Ishikawa (cell line): ENCODE data around the gene TPSG1.

ENCODE experiments used
- CEBPB ChIP-seq: IDR thresholded peaks from 2 replicates; pipeline ENCODE4 v1.6.1; 2012
- CREB1 ChIP-seq: IDR thresholded peaks from 2 replicates; pipeline ENCODE4 v1.6.1; 2012; ENCODE audit warnings: low read depth
- EGR1 ChIP-seq: IDR thresholded peaks from 2 replicates; pipeline ENCODE4 v1.6.1; 2012
- EP300 ChIP-seq: IDR thresholded peaks from 2 replicates; pipeline ENCODE4 v1.6.1; 2012; ENCODE audit warnings: borderline replicate concordance
- FOXM1 ChIP-seq: IDR thresholded peaks from 2 replicates; pipeline ENCODE4 v1.6.1; 2012; ENCODE audit warnings: low read depth, borderline replicate concordance
- MAX ChIP-seq: IDR thresholded peaks from 2 replicates; pipeline ENCODE4 v1.6.1; 2012
- NFIC ChIP-seq: IDR thresholded peaks from 2 replicates; pipeline ENCODE4 v1.6.1; 2012
- RAD21 ChIP-seq: IDR thresholded peaks from 2 replicates; pipeline ENCODE4 v1.6.1; 2012; ENCODE audit warnings: low read depth
- REST ChIP-seq: IDR thresholded peaks from 2 replicates; pipeline ENCODE4 v1.6.1; 2012; ENCODE audit warnings: low read depth, mild to moderate bottlenecking
- TAF1 ChIP-seq: IDR thresholded peaks from 2 replicates; pipeline ENCODE4 v1.6.1; 2012; ENCODE audit warnings: low read depth, mild to moderate bottlenecking
- TCF12 ChIP-seq: IDR thresholded peaks from 2 replicates; pipeline ENCODE4 v1.6.1; 2012; ENCODE audit warnings: low read depth
- TEAD4 ChIP-seq: IDR thresholded peaks from 2 replicates; pipeline ENCODE4 v1.6.1; 2012
- USF1 ChIP-seq: IDR thresholded peaks from 2 replicates; pipeline ENCODE4 v1.6.1; 2012
- YY1 ChIP-seq: IDR thresholded peaks from 2 replicates; pipeline ENCODE4 v1.6.1; 2012; ENCODE audit warnings: low read depth
- ZBTB7A ChIP-seq: IDR thresholded peaks from 2 replicates; pipeline ENCODE4 v1.6.1; 2012; ENCODE audit warnings: low read depth

The TPSG1 gene

GRCh38 chr16:1198671-1199346 is 26.3 kb downstream of the TPSG1 start:
- TF ChIP-seq YY1 = 0 out of 2 replicates have a peak, but pooled peaks have one; percentile 12

DNA sequence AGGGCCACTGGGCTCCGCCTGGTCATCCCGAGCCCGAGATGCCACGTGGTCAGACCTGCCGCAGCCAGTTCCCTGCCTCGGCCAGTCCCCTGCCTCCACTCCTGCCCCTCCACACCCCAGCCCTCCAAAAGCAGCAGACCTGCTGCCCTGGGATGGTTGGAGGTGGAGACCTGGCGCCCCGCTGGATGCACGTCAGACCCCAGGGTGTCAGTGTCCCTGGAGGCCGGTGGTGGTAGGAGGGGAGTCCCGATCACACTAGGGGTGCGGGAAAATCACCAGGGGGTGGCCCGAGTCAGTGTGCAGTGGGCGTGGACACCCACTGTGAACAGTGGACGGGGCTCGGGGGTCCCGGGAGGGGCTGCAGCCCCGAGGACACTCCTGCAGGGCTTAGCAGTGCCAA is 26.9 kb downstream of the TPSG1 start:
- TF ChIP-seq RAD21 (no peak), FOXM1 (no peak)

- TF ChIP-seq NFIC (no peak), TEAD4 (no peak), YY1 (no peak), CREB1 (no peak), MAX (no peak), TCF12 (no peak)
Measured at GRCh38 chr16:1197237-1197866, 27.7 kb downstream of the TPSG1 start.

- no peak for TF ChIP-seq EP300
- no peak for TF ChIP-seq YY1
- TF ChIP-seq TAF1 = no peak
- no peak for TF ChIP-seq EGR1
- TF ChIP-seq USF1 = no peak
- TF ChIP-seq MAX = no peak
- TF ChIP-seq CEBPB = no peak
- no peak for TF ChIP-seq TCF12
- TF ChIP-seq FOXM1 = no peak
- TF ChIP-seq NFIC = no peak
Measured at GRCh38 chr16:1196494-1196893, 28.6 kb downstream of the TPSG1 start.

GRCh38 chr16:1195393-1195666 is 29.7 kb downstream of the TPSG1 start:
- TF ChIP-seq ZBTB7A = no peak
- TF ChIP-seq FOXM1 = no peak
- TF ChIP-seq CEBPB = no peak
- TF ChIP-seq TAF1 = no peak
- TF ChIP-seq MAX = no peak
- no peak for TF ChIP-seq RAD21
- TF ChIP-seq YY1 = no peak
- no peak for TF ChIP-seq NFIC
- TF ChIP-seq REST = no peak
- no peak for TF ChIP-seq EGR1
- TF ChIP-seq USF1 = no peak
- no peak for TF ChIP-seq TCF12
- no peak for TF ChIP-seq TEAD4
- TF ChIP-seq CREB1 = no peak
- no peak for TF ChIP-seq EP300

GRCh38 chr16:1194665-1195392 is 30.2 kb downstream of the TPSG1 start:
- TF ChIP-seq EGR1 = no peak
- no peak for TF ChIP-seq CREB1
- TF ChIP-seq RAD21 = peak; percentile 73

DNA sequence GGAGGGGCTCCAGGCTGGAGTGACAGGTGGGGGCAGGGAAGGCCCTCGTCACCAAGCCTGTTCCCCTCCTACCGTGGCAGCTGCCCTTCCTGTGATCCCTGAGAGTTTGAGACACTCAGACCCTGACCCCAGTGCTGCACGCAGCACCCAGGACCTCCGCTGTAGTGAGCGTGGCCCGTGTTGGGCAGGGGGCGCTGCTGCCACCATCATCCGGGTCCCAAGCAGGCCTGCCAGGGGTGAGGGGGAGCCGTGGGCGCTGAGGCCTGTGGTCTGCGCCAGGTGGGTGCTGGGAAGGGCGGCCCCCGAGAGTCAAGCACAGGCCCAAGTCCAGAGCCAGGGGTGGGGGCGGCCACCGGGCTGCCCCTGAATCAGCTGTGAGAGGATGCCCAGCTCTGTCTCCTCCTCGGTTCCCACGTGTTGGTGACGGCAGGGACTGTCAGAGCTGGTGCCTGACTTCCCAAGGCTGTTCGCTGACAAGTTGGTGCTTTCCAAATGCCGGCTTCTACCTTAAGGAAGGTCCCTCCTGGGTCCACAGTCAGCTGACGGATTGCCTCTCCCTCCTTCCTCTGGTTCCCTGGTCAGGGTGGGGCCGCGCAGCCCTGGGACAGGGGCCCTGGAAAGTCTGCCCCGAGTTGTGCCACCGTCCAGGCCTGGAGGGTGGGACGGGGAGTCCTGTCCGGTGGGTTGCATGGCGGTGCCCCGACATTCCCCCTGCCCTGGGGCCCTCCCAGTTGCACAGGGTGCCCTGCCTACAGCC is 31.1 kb downstream of the TPSG1 start:
- TF ChIP-seq RAD21 = no peak
- no peak for TF ChIP-seq YY1
- no peak for TF ChIP-seq USF1
- TF ChIP-seq FOXM1 = no peak
- TF ChIP-seq REST = no peak
- no peak for TF ChIP-seq TEAD4
- no peak for TF ChIP-seq MAX
- no peak for TF ChIP-seq EGR1
- no peak for TF ChIP-seq NFIC
- TF ChIP-seq CREB1 = no peak
- TF ChIP-seq TCF12 = no peak
